ENCODE results near the gene CREG2. TPM values are rescaled to one million over a fixed set of nuclear protein-coding genes. Genes with fewer than 3 reads are reported as not detected.

CREG2 gene
- total RNA-seq, 1 experiment from 2014 or later = 0.21 TPM

- peak; percentile 34; the same call in 1 of the 2 replicates for ATAC-seq
- no peaks in the 10 kb centered on the region for H3K9me3 ChIP-seq (ENCODE audit: control insufficient read depth, insufficient read depth, low read depth, low read length)
- no peaks in the 10 kb centered on the region for H3K4me1 ChIP-seq (ENCODE audit: control insufficient read depth, insufficient read depth, low read length)
- CTCF ChIA-PET = no interaction called here
- no peak overlapping the region for H3K4me3 ChIP-seq (ENCODE audit: low read depth in 2 of 2, low read length in 2 of 2)
- intact Hi-C loops (cut with micrococcal nuclease; ENCODE audit: unreplicated experiment) (no loop called here), in situ Hi-C loops (cut with HindIII; ENCODE audit: low pct_unique_long_range_greater_than_20kb, low sequenced_read_pairs) (no loop called here)
- BruUV-seq (replicated peaks) = no TSS peak
- H3K36me3 ChIP-seq (ENCODE audit: control insufficient read depth, insufficient read depth, low read length) = no peaks in the 10 kb centered on the region
- H3K27me3 ChIP-seq (ENCODE audit: control insufficient read depth, insufficient read depth, low read length) = no peaks in the 10 kb centered on the region
- TF ChIP-seq POLR2AphosphoS5 (IDR thresholded peaks at IDR 0.05; ENCODE audit: low read depth, low read length) (no peak), SIN3A (IDR thresholded peaks at IDR 0.05; ENCODE audit: borderline replicate concordance, insufficient read depth, low read depth, low read length) (no peak), CTCF (IDR thresholded peaks at IDR 0.05) (no peak), TCF7L2 (IDR thresholded peaks at IDR 0.05; ENCODE audit: low read depth, low read length) (no peak)
- TF ChIP-seq, protein P1, sequence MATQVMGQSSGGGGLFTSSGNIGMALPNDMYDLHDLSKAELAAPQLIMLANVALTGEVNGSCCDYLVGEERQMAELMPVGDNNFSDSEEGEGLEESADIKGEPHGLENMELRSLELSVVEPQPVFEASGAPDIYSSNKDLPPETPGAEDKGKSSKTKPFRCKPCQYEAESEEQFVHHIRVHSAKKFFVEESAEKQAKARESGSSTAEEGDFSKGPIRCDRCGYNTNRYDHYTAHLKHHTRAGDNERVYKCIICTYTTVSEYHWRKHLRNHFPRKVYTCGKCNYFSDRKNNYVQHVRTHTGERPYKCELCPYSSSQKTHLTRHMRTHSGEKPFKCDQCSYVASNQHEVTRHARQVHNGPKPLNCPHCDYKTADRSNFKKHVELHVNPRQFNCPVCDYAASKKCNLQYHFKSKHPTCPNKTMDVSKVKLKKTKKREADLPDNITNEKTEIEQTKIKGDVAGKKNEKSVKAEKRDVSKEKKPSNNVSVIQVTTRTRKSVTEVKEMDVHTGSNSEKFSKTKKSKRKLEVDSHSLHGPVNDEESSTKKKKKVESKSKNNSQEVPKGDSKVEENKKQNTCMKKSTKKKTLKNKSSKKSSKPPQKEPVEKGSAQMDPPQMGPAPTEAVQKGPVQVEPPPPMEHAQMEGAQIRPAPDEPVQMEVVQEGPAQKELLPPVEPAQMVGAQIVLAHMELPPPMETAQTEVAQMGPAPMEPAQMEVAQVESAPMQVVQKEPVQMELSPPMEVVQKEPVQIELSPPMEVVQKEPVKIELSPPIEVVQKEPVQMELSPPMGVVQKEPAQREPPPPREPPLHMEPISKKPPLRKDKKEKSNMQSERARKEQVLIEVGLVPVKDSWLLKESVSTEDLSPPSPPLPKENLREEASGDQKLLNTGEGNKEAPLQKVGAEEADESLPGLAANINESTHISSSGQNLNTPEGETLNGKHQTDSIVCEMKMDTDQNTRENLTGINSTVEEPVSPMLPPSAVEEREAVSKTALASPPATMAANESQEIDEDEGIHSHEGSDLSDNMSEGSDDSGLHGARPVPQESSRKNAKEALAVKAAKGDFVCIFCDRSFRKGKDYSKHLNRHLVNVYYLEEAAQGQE (IDR thresholded peaks at IDR 0.05; ENCODE audit: insufficient read depth in 1 of 2, low read depth in 2 of 2, low read length in 1 of 2) = no peak
- no peak for DNase-seq (ENCODE audit: low read depth, low spot score)
- no peak overlapping the region for H3K27ac ChIP-seq (ENCODE audit: low read length)
- POLR2A ChIA-PET = no interaction called here
Measured at GRCh38 chr2:101330253-101330933, 56.9 kb downstream of the CREG2 start.

- no peak for TF ChIP-seq SIN3A (IDR thresholded peaks at IDR 0.05; ENCODE audit: borderline replicate concordance, insufficient read depth, low read depth, low read length)
- TF ChIP-seq TCF7L2 (IDR thresholded peaks at IDR 0.05; ENCODE audit: low read depth, low read length) = no peak
- TF ChIP-seq, protein P1 (IDR thresholded peaks at IDR 0.05; ENCODE audit: insufficient read depth in 1 of 2, low read depth in 2 of 2, low read length in 1 of 2) = no peak
- TF ChIP-seq POLR2AphosphoS5 (IDR thresholded peaks at IDR 0.05; ENCODE audit: low read depth, low read length) = no peak
- no peak for TF ChIP-seq CTCF (IDR thresholded peaks at IDR 0.05)
- no peak for DNase-seq (ENCODE audit: low read depth, low spot score)
- H3K9me3 ChIP-seq (ENCODE audit: control insufficient read depth, insufficient read depth, low read depth, low read length) = no peaks in the 10 kb centered on the region
- no peak overlapping the region for H3K4me3 ChIP-seq (ENCODE audit: low read depth in 2 of 2, low read length in 2 of 2)
- ChIA-PET POLR2A (no interaction called here), CTCF (no interaction called here)
- no peaks in the 10 kb centered on the region for H3K27me3 ChIP-seq (ENCODE audit: control insufficient read depth, insufficient read depth, low read length)
- no peak overlapping the region for H3K27ac ChIP-seq (ENCODE audit: low read length)
- no peaks in the 10 kb centered on the region for H3K4me1 ChIP-seq (ENCODE audit: control insufficient read depth, insufficient read depth, low read length)
- no peaks in the 10 kb centered on the region for H3K36me3 ChIP-seq (ENCODE audit: control insufficient read depth, insufficient read depth, low read length)
- ATAC-seq = no peak
- intact Hi-C loops (cut with micrococcal nuclease; ENCODE audit: unreplicated experiment) = no loop called here
- in situ Hi-C loops (cut with HindIII; ENCODE audit: low pct_unique_long_range_greater_than_20kb, low sequenced_read_pairs) = no loop called here
- BruUV-seq (replicated peaks) = no TSS peak
Measured at GRCh38 chr2:101329026-101329425, 58.3 kb downstream of the CREG2 start.
